ENCODE results near the gene ENPEP.

The ENPEP gene

DNA sequence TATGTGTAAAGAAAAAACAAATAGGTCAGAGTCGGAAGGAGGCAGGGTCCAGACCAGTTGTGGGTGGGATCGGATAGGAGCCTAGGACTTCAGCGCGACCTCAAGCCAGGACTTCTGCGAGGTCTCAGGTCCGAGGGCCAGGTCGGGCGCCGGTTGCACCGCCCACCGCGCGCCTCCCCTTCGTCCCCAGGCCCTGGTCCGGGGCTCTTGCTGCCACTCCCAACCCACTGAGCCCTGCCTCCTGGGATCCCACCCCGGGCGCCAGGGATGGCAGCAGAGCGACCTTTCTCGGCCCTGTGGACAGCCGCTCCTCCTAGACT is 134.6 kb downstream of the ENPEP start:
- no peak for DNase-seq (ENCODE audit: low read depth in 3 of 3)

- DNase-seq (ENCODE audit: low read depth in 3 of 3), result no peak
These were observed 135.2 kb downstream of the ENPEP start for GRCh38 chr4:110610940-110611831.

GRCh38 chr4:110611968-110612447 is 136.1 kb downstream of the ENPEP start:
- DNase-seq (ENCODE audit: low read depth in 3 of 3), result no peak

DNA sequence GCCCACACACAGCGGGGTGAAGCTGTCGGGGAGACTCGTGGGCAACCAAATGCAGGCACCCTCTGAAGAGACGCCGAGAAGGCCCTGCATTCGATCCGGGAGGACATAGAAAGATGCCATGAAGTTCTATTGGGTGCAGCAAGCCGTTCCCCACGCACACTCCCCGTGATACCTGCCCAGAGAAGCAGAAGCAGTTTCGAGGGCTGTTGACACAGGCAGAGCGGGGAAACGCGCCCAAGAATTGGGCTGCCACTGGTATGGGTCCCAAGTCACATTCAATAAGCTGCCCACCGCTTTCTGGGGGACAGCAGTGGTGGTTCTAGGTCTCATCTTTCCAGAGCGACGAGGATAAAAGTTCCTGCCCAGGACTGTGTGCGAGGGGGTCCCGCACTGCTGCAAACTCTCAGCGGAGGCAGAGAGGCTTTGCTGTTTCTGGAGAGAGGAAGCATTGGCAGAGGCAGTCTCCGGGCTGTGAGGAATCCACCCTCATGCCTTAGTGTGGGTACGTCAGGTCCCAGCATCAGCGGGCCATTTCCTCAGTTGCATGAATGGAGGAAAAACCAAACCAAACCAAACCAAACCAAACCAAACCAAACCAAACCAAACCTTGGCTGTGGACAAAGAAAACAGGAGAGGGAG is 136.8 kb downstream of the ENPEP start:
- no peak for DNase-seq (ENCODE audit: low read depth in 3 of 3)

DNA sequence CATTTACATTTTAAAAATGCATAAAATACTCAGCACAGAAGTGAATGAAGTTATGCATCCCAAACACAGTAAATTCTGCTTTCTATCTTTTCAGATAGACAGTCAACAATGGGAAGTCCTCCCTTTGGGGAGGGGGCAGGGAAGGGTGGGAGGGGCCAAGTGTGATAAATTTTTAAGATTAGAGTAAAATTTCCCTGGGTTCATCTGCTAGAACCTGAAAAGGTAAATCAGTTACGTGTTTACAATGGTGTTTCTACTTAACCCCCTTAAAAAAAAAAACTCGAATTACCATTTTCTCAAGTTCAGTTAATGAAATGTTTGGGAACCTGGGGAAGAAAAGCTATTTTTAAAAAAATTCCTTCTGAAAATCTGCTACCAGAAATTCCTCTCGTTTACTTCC is 137.8 kb downstream of the ENPEP start:
- DNase-seq (ENCODE audit: low read depth in 3 of 3), result no peak

- DNase-seq (ENCODE audit: low read depth in 3 of 3), result no peak
These were observed 138.4 kb downstream of the ENPEP start for GRCh38 chr4:110614173-110614963.

Measured in stimulated activated CD4-positive, alpha-beta T cell treated with anti-CD3 and anti-CD28 coated beads, TNF-alpha, amount 100 ng/mL, for 24 hours (primary cell).